Measurements from ENCODE around the gene RRP36. TPM values are rescaled to one million over a fixed set of nuclear protein-coding genes. Genes with fewer than 3 reads are reported as not detected.

Gene RRP36
- polyA plus RNA-seq, 1 of the 3 experiments (the other 2 are of a cell fraction), result 60.5 TPM

GRCh38 chr6:43026365-43026764 lies 4.9 kb downstream of the RRP36 start:
- Histone ChIP-seq H3K9me3 (no peaks in the 10 kb centered on the region), H3K4me2 (no peak overlapping the region)
- POLR2A ChIA-PET, result interaction anchor here (1.1 kb wide), 1 partner anchor 36 kb away, joined by 4 read pairs; no protein-coding TSS in a partner anchor

GRCh38 chr6:43029120-43029519 lies 7.7 kb downstream of the RRP36 start:
- Histone ChIP-seq H3K9me2 (no peaks in the 10 kb centered on the region), H3K9me3 (no peaks in the 10 kb centered on the region), H3K9ac (no peak overlapping the region), H3K27me3 (ENCODE audit: insufficient read depth) (no peaks in the 10 kb centered on the region), H4K20me1 (ENCODE audit: insufficient read depth) (peaks cover 6% of the 10 kb centered on the region; the same call in 1 of the 2 replicates), H2AFZ (ENCODE audit: low read depth) (no peak overlapping the region), H3K4me2 (no peak overlapping the region), H3K36me3 (replicated peaks in 1 of 2; ENCODE audit: control insufficient read depth in 1 of 2, insufficient read depth in 2 of 2, low read length in 1 of 2) (peaks cover 37 to 79% of the 10 kb centered on the region in 2 experiments), H3K4me3 (ENCODE audit: low read depth in 2 of 2, low read length in 1 of 2) (no peak overlapping the region), H3K27ac (ENCODE audit: low read depth in 2 of 2, low read length in 1 of 2) (no peak overlapping the region), H3K4me1 (ENCODE audit: control insufficient read depth in 1 of 2, insufficient read depth in 2 of 2, low read depth in 1 of 2, low read length in 1 of 2) (no peaks in the 10 kb centered on the region; a peak in 1 of 4 replicates), H3K79me2 (ENCODE audit: insufficient read depth) (peaks cover 15% of the 10 kb centered on the region), H3F3A (replicated peaks; ENCODE audit: insufficient read depth) (peaks cover 52% of the 10 kb centered on the region)
- ChIA-PET CTCF (interaction anchor here (1.1 kb wide), 1 partner anchor 128 kb away, joined by 3 read pairs; no protein-coding TSS in a partner anchor), POLR2A (no interaction called here)
- DNase-seq, result no peak
- TF ChIP-seq SMC3 (IDR thresholded peaks at IDR 0.05; ENCODE audit: low read depth, low read length), result no peak
- TF ChIP-seq, protein P1, sequence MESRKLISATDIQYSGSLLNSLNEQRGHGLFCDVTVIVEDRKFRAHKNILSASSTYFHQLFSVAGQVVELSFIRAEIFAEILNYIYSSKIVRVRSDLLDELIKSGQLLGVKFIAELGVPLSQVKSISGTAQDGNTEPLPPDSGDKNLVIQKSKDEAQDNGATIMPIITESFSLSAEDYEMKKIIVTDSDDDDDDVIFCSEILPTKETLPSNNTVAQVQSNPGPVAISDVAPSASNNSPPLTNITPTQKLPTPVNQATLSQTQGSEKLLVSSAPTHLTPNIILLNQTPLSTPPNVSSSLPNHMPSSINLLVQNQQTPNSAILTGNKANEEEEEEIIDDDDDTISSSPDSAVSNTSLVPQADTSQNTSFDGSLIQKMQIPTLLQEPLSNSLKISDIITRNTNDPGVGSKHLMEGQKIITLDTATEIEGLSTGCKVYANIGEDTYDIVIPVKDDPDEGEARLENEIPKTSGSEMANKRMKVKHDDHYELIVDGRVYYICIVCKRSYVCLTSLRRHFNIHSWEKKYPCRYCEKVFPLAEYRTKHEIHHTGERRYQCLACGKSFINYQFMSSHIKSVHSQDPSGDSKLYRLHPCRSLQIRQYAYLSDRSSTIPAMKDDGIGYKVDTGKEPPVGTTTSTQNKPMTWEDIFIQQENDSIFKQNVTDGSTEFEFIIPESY (IDR thresholded peaks at IDR 0.05; ENCODE audit: borderline replicate concordance, low read depth), result no peak
- TF ChIP-seq NRF1 (IDR thresholded peaks at IDR 0.05; ENCODE audit: low read depth, low read length), result no peak
- no peak for TF ChIP-seq CTCF (IDR thresholded peaks at IDR 0.05)
- TF ChIP-seq GABPA (IDR thresholded peaks at IDR 0.05; ENCODE audit: low read depth), result no peak
- no peak for TF ChIP-seq RXRA (IDR thresholded peaks at IDR 0.05; ENCODE audit: borderline replicate concordance, low read depth)
- no peak for TF ChIP-seq TCF12 (IDR thresholded peaks at IDR 0.05)
- TF ChIP-seq, protein P2, sequence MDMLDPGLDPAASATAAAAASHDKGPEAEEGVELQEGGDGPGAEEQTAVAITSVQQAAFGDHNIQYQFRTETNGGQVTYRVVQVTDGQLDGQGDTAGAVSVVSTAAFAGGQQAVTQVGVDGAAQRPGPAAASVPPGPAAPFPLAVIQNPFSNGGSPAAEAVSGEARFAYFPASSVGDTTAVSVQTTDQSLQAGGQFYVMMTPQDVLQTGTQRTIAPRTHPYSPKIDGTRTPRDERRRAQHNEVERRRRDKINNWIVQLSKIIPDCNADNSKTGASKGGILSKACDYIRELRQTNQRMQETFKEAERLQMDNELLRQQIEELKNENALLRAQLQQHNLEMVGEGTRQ (IDR thresholded peaks at IDR 0.05; ENCODE audit: borderline replicate concordance, low read depth, low read length), result no peak
- TF ChIP-seq, protein P3, sequence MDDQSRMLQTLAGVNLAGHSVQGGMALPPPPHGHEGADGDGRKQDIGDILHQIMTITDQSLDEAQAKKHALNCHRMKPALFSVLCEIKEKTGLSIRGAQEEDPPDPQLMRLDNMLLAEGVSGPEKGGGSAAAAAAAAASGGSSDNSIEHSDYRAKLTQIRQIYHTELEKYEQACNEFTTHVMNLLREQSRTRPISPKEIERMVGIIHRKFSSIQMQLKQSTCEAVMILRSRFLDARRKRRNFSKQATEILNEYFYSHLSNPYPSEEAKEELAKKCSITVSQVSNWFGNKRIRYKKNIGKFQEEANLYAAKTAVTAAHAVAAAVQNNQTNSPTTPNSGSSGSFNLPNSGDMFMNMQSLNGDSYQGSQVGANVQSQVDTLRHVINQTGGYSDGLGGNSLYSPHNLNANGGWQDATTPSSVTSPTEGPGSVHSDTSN (IDR thresholded peaks at IDR 0.05), result no peak
- TF ChIP-seq JUND (IDR thresholded peaks at IDR 0.05), result no peak
- no peak for TF ChIP-seq NFIC (IDR thresholded peaks at IDR 0.05; ENCODE audit: borderline replicate concordance)
- no peak for TF ChIP-seq YY1 (IDR thresholded peaks at IDR 0.05; ENCODE audit: low read depth)
- WGBS (ENCODE audit: low lambda C conversion rate), result 88% methylated on average over 7 of the region's 9 CpGs

More at GRCh38 chr6:43026365-43026764, 4.9 kb downstream of the RRP36 start:
- peaks cover 43% of the 10 kb centered on the region for H3K79me2 ChIP-seq (ENCODE audit: insufficient read depth)
- whole genome bisulfite sequencing (ENCODE audit: low lambda C conversion rate), result 97% methylated on average over 5 of the region's 5 CpGs
- CTCF ChIA-PET, result interaction anchor here (1.0 to 1.8 kb wide), 3 partner anchors 14 to 118 kb away, joined by 3 to 5 read pairs (median 3); no protein-coding TSS in a partner anchor
- TF ChIP-seq, protein P3 (IDR thresholded peaks at IDR 0.05), result no peak
- TF ChIP-seq NRF1 (IDR thresholded peaks at IDR 0.05; ENCODE audit: low read depth, low read length), result no peak
- TF ChIP-seq FOSL2 (IDR thresholded peaks at IDR 0.05; ENCODE audit: borderline replicate concordance, low read depth), result no peak
- no peak for TF ChIP-seq FOXJ3 (CRISPR knock-in tag; IDR thresholded peaks at IDR 0.05)
- TF ChIP-seq JUND (IDR thresholded peaks at IDR 0.05), result no peak
- TF ChIP-seq, protein P4, sequence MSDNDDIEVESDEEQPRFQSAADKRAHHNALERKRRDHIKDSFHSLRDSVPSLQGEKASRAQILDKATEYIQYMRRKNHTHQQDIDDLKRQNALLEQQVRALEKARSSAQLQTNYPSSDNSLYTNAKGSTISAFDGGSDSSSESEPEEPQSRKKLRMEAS (IDR thresholded peaks at IDR 0.05; ENCODE audit: low read depth), result no peak
- TF ChIP-seq TAF1 (IDR thresholded peaks at IDR 0.05; ENCODE audit: borderline replicate concordance, low read depth, low read length), result no peak
- no peak for TF ChIP-seq SMC3 (IDR thresholded peaks at IDR 0.05; ENCODE audit: low read depth, low read length)
- no peak for TF ChIP-seq GATA2 (CRISPR knock-in tag; IDR thresholded peaks at IDR 0.05)
- no peak for TF ChIP-seq RAD21 (IDR thresholded peaks at IDR 0.05; ENCODE audit: low read length)
- TF ChIP-seq, protein P2 (IDR thresholded peaks at IDR 0.05; ENCODE audit: borderline replicate concordance, low read depth, low read length), result no peak
- TF ChIP-seq RXRA (IDR thresholded peaks at IDR 0.05; ENCODE audit: borderline replicate concordance, low read depth), result no peak
- no peak for TF ChIP-seq FOXM1 (IDR thresholded peaks at IDR 0.05; ENCODE audit: low read depth)
- H3K9me2 ChIP-seq, result no peaks in the 10 kb centered on the region
- DNase-seq, result no peak
- H3K36me3 ChIP-seq (replicated peaks in 1 of 2; ENCODE audit: control insufficient read depth in 1 of 2, insufficient read depth in 2 of 2, low read length in 1 of 2), result peaks cover 33 to 71% of the 10 kb centered on the region in 2 experiments
- H3K27me3 ChIP-seq (ENCODE audit: insufficient read depth), result no peaks in the 10 kb centered on the region
- H2AFZ ChIP-seq (ENCODE audit: low read depth), result no peak overlapping the region
- H3K9ac ChIP-seq, result no peak overlapping the region
- no peak overlapping the region for H3K4me3 ChIP-seq (ENCODE audit: low read depth in 2 of 2, low read length in 1 of 2)
- peaks cover 10% of the 10 kb centered on the region; the same call in 1 of the 2 replicates for H4K20me1 ChIP-seq (ENCODE audit: insufficient read depth)
- H3K27ac ChIP-seq (ENCODE audit: low read depth in 2 of 2, low read length in 1 of 2), result no peak overlapping the region
- peaks cover 4 to 8% of the 10 kb centered on the region in 2 experiments; a peak in 3 of 4 replicates for H3K4me1 ChIP-seq (ENCODE audit: control insufficient read depth in 1 of 2, insufficient read depth in 2 of 2, low read depth in 1 of 2, low read length in 1 of 2)
- H3F3A ChIP-seq (replicated peaks; ENCODE audit: insufficient read depth), result peaks cover 34% of the 10 kb centered on the region

Data from SK-N-SH (cell line).